Ramos (cell line): ENCODE results near the gene NELFE.
"Not testable (repeated sequence)": the region's sequence is repeated elsewhere in the genome, so short reads cannot be mapped to it uniquely, and the experiment has no call there.

Experiments
- in situ Hi-C: fragments of 300-500 bp; cut with MboI; formaldehyde crosslinking; loops from one replicate; pipeline ENCODE4 v1.14.3; 2022; ENCODE audit warnings: low sequenced_read_pairs; ENCODE audit not compliant: unreplicated experiment

NELFE gene

GRCh38 chr6:31958741-31959739, at the start of gene NELFE, which contains the start of gene SKIC2:
Gene NELFE (minus strand): TSS chr6:31958971. CDS start chr6:31958446, 525 bp downstream.
Gene SKIC2 (plus strand): TSS chr6:31959175. CDS start chr6:31959193, 18 bp downstream.
- in situ Hi-C loops, result no loop called here

GRCh38 chr6:32008037-32008436, 49.3 kb upstream of the NELFE start:
- in situ Hi-C loops, result not testable (repeated sequence)

- in situ Hi-C loops, result not testable (repeated sequence)
Measured at GRCh38 chr6:32007086-32007485, 48.3 kb upstream of the NELFE start.

GRCh38 chr6:32005991-32006529, 47.3 kb upstream of the NELFE start:
- in situ Hi-C loops, result not testable (repeated sequence)

- in situ Hi-C loops, result not testable (repeated sequence)
Measured at GRCh38 chr6:32005538-32005880, 46.7 kb upstream of the NELFE start.

- in situ Hi-C loops, result not testable (repeated sequence)
Measured at GRCh38 chr6:32004864-32005537, 46.2 kb upstream of the NELFE start.

- in situ Hi-C loops, result not testable (repeated sequence)
Measured at GRCh38 chr6:32004393-32004792, 45.6 kb upstream of the NELFE start.

- in situ Hi-C loops, result not testable (repeated sequence)
Measured at GRCh38 chr6:32003301-32003700, 44.5 kb upstream of the NELFE start.

GRCh38 chr6:32002546-32003268, 43.9 kb upstream of the NELFE start:
- in situ Hi-C loops, result not testable (repeated sequence)

- in situ Hi-C loops, result not testable (repeated sequence)
Measured at GRCh38 chr6:31996385-31996784, 37.6 kb upstream of the NELFE start.

GRCh38 chr6:31994421-31994820, 35.6 kb upstream of the NELFE start:
- in situ Hi-C loops, result not testable (repeated sequence)

- in situ Hi-C loops, result not testable (repeated sequence)
Measured at GRCh38 chr6:31989363-31989762, 30.6 kb upstream of the NELFE start.

GRCh38 chr6:31981744-31982143, 23.0 kb upstream of the NELFE start, which contains the start of gene C4A:
Gene C4A (plus strand): TSS chr6:31982057. CDS start chr6:31982108, 51 bp downstream.
- in situ Hi-C loops, result not testable (repeated sequence)

- in situ Hi-C loops, result not testable (repeated sequence)
Measured at GRCh38 chr6:31980998-31981397, 22.2 kb upstream of the NELFE start.

GRCh38 chr6:31980195-31980876, 21.6 kb upstream of the NELFE start:
- in situ Hi-C loops, result not testable (repeated sequence)

GRCh38 chr6:31979238-31979898, 20.6 kb upstream of the NELFE start:
- in situ Hi-C loops, result no loop called here

GRCh38 chr6:31978831-31979230, 20.1 kb upstream of the NELFE start:
- in situ Hi-C loops, result no loop called here

- in situ Hi-C loops, result no loop called here
Measured at GRCh38 chr6:31977816-31978431, 19.2 kb upstream of the NELFE start.

GRCh38 chr6:31976065-31976464, 17.3 kb upstream of the NELFE start:
- in situ Hi-C loops, result not testable (repeated sequence)
